Measurements from ENCODE around the gene RNF148.
"Not testable (repeated sequence)": the region's sequence is repeated elsewhere in the genome, so short reads cannot be mapped to it uniquely, and the experiment has no call there.

RNF148 gene

GRCh38 chr7:122689346-122690109 is 13.2 kb downstream of the RNF148 start:
- no peak for DNase-seq (ENCODE audit: low spot score)

- DNase-seq (ENCODE audit: low spot score) = no peak
Observed at GRCh38 chr7:122688400-122688998, 14.2 kb downstream of the RNF148 start.

GRCh38 chr7:122686360-122686878 is 16.3 kb downstream of the RNF148 start:
- no peak for DNase-seq (ENCODE audit: low spot score)

- DNase-seq (ENCODE audit: low spot score) = no peak
Observed at GRCh38 chr7:122684504-122684903, 18.2 kb downstream of the RNF148 start.

- DNase-seq (ENCODE audit: low spot score) = no peak
Observed at GRCh38 chr7:122682815-122683550, 19.7 kb downstream of the RNF148 start.

GRCh38 chr7:122681186-122681585 is 21.5 kb downstream of the RNF148 start:
- not testable (repeated sequence) for DNase-seq (ENCODE audit: low spot score)

- DNase-seq (ENCODE audit: low spot score) = no peak
Observed at GRCh38 chr7:122679813-122680212, 22.9 kb downstream of the RNF148 start.

GRCh38 chr7:122679269-122679709 is 23.4 kb downstream of the RNF148 start:
- peak; percentile 80 for DNase-seq (ENCODE audit: low spot score)

- DNase-seq (ENCODE audit: low spot score) = no peak
Observed at GRCh38 chr7:122677149-122677548, 25.6 kb downstream of the RNF148 start.

GRCh38 chr7:122676466-122676865 is 26.3 kb downstream of the RNF148 start:
- no peak for DNase-seq (ENCODE audit: low spot score)

- no peak for DNase-seq (ENCODE audit: low spot score)
Observed at GRCh38 chr7:122675621-122676020, 27.1 kb downstream of the RNF148 start.

- peak; percentile 47 for DNase-seq (ENCODE audit: low spot score)
Observed at GRCh38 chr7:122675011-122675410, 27.7 kb downstream of the RNF148 start.

GRCh38 chr7:122674502-122674901 is 28.2 kb downstream of the RNF148 start:
- DNase-seq (ENCODE audit: low spot score) = no peak

GRCh38 chr7:122673951-122674350 is 28.8 kb downstream of the RNF148 start:
- no peak for DNase-seq (ENCODE audit: low spot score)

- DNase-seq (ENCODE audit: low spot score) = no peak
Observed at GRCh38 chr7:122672536-122672935, 30.2 kb downstream of the RNF148 start.

- DNase-seq (ENCODE audit: low spot score) = no peak
Observed at GRCh38 chr7:122663733-122664132, 39.0 kb downstream of the RNF148 start.

- no peak for DNase-seq (ENCODE audit: low spot score)
Observed at GRCh38 chr7:122658856-122659255, 43.9 kb downstream of the RNF148 start.

- no peak for DNase-seq (ENCODE audit: low spot score)
Observed at GRCh38 chr7:122653685-122654084, 49.0 kb downstream of the RNF148 start.

- peak; percentile 5 for DNase-seq (ENCODE audit: low spot score)
Observed at GRCh38 chr7:122652876-122653275, 49.8 kb downstream of the RNF148 start.
